OCI-M2 (cell line): ENCODE data around the gene BCL7C.
"Not testable (repeated sequence)": the region's sequence is repeated elsewhere in the genome, so short reads cannot be mapped to it uniquely, and the experiment has no call there.

Experiments
- DNase-seq: peaks from one replicate; lab custom pipeline; 2025; ENCODE audit not compliant: unreplicated experiment; lab: John Stamatoyannopoulos, UW

Gene BCL7C

GRCh38 chr16:30896261-30896888 is 2.5 kb upstream of the BCL7C start, which contains the start of gene CTF1:
CTF1 (plus strand) TSS chr16:30896614; CDS start chr16:30896644, 30 bp downstream.
- DNase-seq = no peak

DNA sequence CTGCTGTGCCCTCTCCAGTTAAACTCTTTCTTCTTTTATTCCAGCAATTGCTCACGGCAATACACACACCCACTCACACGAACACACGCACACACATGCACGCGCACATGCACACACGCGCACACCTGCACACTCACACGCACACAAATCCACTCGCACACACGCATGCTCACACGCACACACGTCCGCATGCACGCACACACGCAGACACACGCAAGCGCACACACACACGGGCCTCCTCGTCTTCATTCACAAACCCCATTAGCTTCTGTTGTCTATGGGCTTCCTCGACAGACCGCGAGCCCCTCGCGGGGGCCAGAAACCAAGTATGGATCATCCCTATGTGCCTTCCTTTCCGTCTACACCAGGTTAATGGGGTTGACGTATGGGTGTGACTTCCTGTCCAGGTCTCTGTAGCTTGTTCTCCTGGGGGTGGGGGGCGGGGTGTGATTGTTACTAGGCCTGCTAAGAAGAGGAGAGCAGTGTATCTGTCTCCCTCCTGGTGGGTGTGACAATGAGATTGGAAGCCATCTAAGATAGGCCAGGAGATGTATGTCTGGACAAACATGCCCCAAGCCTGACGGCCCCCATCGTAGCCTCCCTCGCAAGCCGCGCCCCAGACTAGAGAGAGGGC is 1.9 kb upstream of the BCL7C start:
- no peak for DNase-seq

- DNase-seq = no peak
Measured at GRCh38 chr16:30894540-30895368, 877 bp upstream of the BCL7C start.

- DNase-seq = no peak
Measured at GRCh38 chr16:30893417-30893743, 497 bp downstream of the BCL7C start.

DNA sequence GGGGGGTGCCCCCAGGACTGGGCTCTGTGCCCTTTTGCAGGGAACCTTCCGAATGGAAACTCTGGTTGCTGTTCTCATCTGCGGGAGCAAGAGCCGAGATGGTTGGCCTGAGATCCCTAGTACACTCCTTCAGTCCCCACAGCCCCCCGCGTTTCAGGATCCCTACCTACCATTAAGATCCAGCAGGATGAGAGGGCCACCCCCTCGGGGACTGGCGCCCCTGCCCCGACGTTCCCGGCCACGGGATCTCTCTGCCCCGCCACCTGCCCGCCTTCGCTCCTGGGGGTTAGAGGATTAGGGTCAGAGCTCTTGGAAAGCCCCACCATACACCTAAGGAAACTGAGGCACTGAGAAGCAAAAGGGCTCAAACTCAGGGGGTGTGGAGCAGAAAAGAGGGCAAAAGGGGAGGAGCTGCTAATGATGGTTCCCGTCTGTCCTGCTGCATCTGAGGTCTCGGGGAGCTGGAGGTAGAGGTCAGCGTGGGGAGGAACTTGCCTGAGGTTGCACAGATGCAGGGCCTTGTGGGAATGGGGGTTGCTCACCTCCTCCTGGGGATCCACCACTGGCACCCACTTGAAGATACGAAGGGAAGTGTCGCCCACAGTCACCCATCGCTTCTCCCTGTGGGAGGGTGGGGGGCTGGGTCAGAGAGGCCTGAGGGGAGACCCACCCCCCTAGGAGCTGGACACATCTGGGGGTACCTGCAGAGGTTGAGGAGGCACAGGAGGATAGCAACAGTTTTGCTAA is 1.0 kb downstream of the BCL7C start:
- no peak for DNase-seq

DNA sequence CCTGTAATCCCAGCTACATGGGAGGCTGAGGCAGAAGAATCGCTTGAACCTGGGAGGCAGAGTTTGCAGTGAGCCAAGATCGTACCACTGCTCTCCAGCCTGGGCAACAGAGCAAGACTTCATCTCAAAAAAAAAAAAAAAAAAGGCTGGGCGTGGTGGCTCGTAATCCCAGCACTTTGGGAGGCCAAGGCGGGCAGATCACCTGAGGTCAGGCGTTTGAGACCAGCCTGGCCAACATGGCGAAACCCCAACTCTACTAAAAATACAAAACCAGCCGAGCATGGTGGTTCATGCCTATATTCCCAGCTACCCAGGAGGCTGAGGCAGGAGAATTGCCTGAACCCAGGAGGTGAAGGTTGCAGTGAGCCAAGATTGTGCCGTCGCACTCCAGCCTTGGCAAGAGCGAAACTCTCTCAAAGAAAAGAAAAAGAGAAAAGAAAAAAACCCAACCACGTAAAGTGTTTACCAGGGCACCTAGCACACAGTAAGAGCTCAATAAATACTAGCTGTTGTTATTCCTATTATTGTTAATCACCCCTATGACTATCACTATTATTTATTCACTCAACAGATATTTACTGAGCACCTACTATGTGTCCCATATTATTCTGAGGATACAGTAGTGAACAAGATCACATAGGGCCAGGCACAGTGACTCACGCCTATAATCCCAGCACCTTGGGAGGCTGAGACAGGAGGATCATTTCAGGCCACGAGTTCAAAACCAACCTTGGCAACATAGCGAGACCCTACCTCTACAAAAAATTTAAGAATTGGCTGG is 2.6 kb downstream of the BCL7C start:
- not testable (repeated sequence) for DNase-seq

DNA sequence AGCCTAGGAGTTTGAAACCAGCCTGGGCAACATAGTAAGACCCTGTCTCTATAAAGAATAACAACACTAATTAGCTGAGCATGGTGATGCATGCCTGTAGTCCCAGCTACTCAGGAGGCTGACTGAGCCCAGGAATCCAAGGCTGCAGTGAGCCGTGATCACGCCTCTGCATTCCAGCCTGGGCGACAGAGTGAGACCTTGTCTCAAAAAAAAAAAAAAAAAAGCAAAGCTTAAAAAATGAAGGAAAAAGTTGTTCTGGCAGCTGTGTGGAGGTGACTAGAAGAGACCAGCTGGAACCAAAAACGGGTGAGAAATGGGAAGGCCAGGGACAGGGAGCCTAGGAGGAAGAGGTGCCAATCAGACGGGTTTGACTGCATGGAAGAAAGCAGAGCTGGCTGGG is 4.2 kb downstream of the BCL7C start:
- DNase-seq = no peak

DNA sequence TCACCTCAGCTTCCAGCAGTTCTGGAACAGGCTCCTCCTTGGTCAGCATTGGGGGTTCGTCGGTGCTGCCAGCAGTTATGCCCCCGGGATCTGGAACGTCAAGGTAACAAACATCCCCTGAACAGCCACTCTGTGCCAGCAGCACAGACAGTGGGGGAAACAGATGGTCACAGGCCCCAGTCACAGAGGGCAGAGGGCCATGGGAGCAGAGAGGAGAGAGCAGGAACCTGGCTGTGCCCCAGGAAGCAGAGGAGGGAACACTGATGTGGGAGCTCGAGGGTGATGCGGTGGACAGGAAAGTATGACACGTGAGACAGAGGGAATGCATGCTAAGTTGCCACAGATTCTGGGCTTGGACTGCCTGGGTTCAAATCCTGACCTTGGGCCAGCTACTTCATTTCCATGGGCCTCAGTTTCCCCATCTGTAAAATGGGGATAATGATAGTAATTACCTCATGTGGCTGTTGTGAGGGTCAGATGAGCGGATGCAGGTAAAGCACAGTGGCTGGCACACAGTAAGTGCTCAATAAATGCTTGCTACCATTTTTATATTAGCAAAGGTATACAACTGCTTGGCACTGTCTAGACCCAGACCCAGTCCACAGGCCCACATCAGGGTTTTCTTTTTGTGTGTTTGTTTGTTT is 4.9 kb downstream of the BCL7C start:
- no peak for DNase-seq

GRCh38 chr16:30887927-30888326 is 6.0 kb downstream of the BCL7C start:
- DNase-seq = no peak

GRCh38 chr16:30886145-30886544 is 7.7 kb downstream of the BCL7C start:
- no peak for DNase-seq

DNA sequence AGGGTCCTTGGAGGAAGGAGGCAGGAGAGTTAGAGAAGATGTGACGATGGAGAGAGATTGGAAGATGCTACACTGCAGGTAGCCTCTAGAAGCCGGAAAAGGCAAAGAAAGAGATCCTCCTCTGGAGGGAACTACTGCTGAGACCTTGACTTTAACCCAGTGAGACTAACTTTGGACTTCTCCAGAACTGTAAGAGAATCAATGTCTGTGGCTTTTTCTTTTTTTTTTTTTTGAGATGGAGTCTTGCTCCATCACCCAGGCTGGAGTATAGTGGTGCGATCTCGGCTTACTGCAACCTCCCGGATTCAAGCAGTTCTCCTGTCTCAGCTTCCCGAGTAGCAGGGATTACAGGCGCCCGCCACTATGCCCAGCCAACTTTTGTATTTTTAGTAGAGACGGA is 8.7 kb downstream of the BCL7C start:
- DNase-seq = no peak

DNA sequence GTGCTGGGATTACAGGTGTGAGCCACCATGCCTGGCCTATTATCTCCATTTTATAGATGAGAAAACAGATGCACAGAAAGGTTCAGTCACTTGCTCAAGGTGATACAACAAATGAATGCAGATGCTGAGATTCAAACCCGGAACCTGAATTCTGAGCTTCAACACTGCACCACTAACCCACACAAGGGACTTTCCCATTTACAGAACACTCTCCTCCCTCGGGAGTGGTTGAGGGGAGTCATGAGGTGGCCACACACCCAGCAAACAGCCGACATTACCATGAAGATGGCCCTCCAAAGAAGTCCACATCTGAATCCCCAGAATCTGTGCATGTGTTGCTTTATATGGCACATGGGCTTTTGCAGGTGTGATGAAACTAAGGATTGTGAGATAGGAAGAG is 9.1 kb downstream of the BCL7C start:
- DNase-seq = no peak

DNA sequence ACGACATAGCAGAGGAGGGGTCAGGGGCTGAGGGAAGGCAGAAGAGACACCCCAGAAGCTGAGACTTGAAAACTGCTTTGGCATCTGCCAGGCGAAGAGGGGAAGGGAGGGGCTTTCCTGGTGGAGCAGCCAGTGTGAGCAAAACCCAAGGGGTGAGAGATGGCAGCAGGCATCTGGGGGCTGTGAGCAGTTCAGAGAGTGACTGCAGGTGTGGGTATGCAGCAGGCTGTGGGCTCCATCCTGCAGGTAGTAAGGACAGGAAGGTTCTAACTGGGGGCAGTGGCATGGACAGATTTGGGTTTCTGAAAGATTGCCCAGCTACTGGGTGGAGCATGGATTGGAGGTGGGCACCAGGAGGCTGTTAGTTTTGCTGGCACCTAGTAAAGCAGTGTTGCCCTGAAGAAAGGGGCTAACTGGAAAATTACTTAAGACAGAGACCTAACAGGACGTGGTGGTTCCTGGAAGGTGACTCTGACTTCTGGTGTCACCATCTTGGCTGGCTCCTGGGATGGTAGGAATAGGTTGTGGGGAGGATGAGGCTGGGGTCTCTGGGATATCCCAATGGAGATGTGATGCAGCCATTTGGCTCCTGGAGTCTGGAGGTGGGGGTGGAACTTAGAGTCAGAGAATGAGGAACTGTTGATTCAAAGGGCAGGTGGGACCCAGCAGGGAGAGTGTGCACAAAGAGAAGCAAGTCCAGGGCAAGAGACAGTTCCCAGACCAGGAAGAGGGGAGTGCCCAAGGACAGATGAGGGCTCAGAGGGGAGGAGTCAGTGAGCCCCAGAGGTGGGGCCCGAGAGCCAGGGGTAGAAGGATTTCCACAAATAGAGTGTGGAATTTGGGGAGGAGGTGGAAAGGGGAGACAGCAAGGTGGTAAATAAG is 11.2 kb downstream of the BCL7C start:
- DNase-seq = no peak

DNA sequence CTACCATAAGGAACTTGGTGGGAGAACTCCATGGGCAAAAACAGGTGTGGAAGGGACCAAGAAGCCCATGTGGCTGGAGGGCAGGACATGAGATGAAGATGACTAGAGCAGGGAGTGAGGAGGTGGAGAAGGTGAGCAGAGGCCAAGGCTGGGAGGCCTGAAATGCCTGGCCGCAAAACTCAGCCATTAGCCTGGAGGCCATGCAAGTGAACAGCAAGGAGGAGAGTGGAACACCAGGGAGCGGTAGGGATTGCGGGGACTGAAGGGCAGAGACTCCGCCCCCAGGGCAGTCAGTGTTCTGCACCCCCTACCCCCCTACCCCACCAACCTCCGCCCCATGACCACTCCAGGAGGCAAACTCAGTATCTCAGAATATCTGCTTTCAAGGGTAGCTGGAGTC is 17.0 kb downstream of the BCL7C start:
- DNase-seq = no peak

- DNase-seq = no peak
Measured at GRCh38 chr16:30875871-30876801, 17.7 kb downstream of the BCL7C start.

DNA sequence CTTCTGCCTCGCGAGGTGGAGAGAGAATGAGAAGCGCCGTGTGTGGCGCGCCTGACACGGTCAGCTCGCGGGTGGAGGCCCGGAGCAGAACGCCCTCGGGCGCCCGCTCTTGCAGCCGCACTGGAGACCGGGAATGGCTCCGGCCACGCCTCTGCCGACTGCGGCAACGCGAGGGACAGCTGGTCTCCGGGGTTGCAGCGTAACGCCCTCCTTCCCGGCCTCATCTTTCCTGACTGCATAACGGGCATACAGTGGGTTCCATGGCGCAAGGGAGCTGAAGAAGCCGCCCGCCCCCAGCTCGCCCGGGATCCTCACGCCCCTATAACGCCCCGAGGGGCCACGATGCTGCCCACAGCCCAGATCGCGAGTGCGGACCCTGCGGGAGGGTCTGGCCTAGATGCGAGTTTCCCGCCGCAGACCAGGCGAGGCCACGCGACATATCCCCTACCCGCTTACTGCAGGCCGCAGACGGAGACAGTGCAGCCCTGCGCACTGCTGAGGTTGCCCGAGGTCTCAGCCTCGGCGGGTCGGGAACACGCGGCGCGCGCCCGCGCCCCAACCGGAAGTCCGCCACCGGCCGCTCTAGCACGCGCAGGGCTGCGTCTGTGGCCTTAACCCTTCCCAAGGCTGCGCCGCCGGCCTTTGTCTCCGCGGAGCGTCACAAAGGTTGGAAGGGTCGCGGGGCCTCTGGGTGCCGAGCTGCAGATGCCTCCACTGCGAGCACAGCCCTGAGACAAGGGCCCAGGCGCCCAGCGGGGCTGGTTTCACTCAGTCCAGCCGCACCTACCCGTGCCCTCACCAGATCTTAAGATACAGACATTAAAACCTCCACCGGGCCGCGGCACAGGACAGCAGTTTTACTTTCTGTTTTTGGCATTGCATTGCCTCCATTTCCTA is 18.8 kb downstream of the BCL7C start:
- peak; percentile 20 for DNase-seq

- no peak for DNase-seq
Measured at GRCh38 chr16:30874244-30874820, 19.5 kb downstream of the BCL7C start.
